GM19023 (cell line): ENCODE measurements around the gene LRRC25.
A peak's percentile ranks its signal among the peaks of the same experiment; 100 is the strongest.

Experiments
- ATAC-seq: cut with Tn5 transposase; IDR thresholded peaks from one replicate; pipeline ENCODE4 v1.9.1; 2021; ENCODE audit warnings: mild to moderate bottlenecking, moderate library complexity; ENCODE audit not compliant: unreplicated experiment

LRRC25 gene

GRCh38 chr19:18435842-18436670 lies 38.6 kb upstream of the LRRC25 start:
- ATAC-seq: no peak

GRCh38 chr19:18435178-18435841 lies 37.9 kb upstream of the LRRC25 start:
- ATAC-seq: no peak

GRCh38 chr19:18434411-18435175 lies 37.2 kb upstream of the LRRC25 start:
- no peak for ATAC-seq

- no peak for ATAC-seq
These were observed 36.4 kb upstream of the LRRC25 start for GRCh38 chr19:18433735-18434398.

- no peak for ATAC-seq
These were observed 35.7 kb upstream of the LRRC25 start for GRCh38 chr19:18433015-18433691.

- ATAC-seq: no peak
These were observed 35.0 kb upstream of the LRRC25 start for GRCh38 chr19:18432275-18433014.

GRCh38 chr19:18431351-18432197 lies 34.2 kb upstream of the LRRC25 start:
- no peak for ATAC-seq

- ATAC-seq: no peak
These were observed 33.2 kb upstream of the LRRC25 start for GRCh38 chr19:18430417-18431144.

GRCh38 chr19:18429717-18430416 lies 32.4 kb upstream of the LRRC25 start:
- ATAC-seq: no peak

- peak; percentile 62 for ATAC-seq
These were observed 31.6 kb upstream of the LRRC25 start for GRCh38 chr19:18428787-18429674.

GRCh38 chr19:18428173-18428786 lies 30.9 kb upstream of the LRRC25 start:
- no peak for ATAC-seq

GRCh38 chr19:18427743-18428113 lies 30.3 kb upstream of the LRRC25 start:
- no peak for ATAC-seq

- no peak for ATAC-seq
These were observed 29.8 kb upstream of the LRRC25 start for GRCh38 chr19:18427080-18427742.

- ATAC-seq: no peak
These were observed 29.0 kb upstream of the LRRC25 start for GRCh38 chr19:18426416-18426767.

GRCh38 chr19:18425515-18426415 lies 28.3 kb upstream of the LRRC25 start:
- no peak for ATAC-seq
